ENCODE measurements around the gene KLRC3. TPM values are rescaled to one million over a fixed set of nuclear protein-coding genes. Genes with fewer than 3 reads are reported as not detected.

The KLRC3 gene
- total RNA-seq, 6 experiments from 2014 or later = not detected

DNA sequence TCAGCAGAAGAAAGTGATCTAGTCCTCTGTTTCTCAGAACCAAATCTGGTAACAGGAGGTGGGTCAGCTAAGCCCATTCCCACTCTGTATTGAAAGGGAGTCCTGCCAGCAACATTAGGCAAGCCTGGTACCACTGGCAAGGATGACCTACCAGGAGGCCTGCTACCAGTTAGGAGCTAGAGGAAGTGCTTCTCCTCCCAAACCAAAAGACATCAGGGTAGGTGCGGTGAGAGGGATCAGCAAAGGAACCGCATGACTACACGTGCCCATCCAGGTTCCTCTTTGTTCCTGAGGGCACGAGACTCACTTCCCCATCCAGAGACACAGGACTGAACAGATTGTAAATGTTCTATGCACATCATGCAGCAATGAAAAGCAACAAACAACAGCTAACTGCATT is 13.7 kb downstream of the KLRC3 start:
- Histone ChIP-seq H3K27ac (no peak overlapping the region), H3K4me1 (no peaks in the 10 kb centered on the region), H3K4me3 (no peak overlapping the region), H3K9me3 (no peaks in the 10 kb centered on the region), H3K36me3 (no peaks in the 10 kb centered on the region), H3K27me3 (no peaks in the 10 kb centered on the region)
- TF ChIP-seq, protein P1, sequence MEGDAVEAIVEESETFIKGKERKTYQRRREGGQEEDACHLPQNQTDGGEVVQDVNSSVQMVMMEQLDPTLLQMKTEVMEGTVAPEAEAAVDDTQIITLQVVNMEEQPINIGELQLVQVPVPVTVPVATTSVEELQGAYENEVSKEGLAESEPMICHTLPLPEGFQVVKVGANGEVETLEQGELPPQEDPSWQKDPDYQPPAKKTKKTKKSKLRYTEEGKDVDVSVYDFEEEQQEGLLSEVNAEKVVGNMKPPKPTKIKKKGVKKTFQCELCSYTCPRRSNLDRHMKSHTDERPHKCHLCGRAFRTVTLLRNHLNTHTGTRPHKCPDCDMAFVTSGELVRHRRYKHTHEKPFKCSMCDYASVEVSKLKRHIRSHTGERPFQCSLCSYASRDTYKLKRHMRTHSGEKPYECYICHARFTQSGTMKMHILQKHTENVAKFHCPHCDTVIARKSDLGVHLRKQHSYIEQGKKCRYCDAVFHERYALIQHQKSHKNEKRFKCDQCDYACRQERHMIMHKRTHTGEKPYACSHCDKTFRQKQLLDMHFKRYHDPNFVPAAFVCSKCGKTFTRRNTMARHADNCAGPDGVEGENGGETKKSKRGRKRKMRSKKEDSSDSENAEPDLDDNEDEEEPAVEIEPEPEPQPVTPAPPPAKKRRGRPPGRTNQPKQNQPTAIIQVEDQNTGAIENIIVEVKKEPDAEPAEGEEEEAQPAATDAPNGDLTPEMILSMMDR (IDR thresholded peaks at IDR 0.05) = no peak
- no peak for TF ChIP-seq POLR2A (IDR thresholded peaks at IDR 0.05)
- intact Hi-C loops (cut with DNase I) = no loop called here
- ATAC-seq = no peak
- WGBS (ENCODE audit: insufficient coverage, low coverage, low lambda C conversion rate, missing lambda C conversion rate) = 54% methylated on average over 4 of the region's 4 CpGs
- no peak for DNase-seq

DNA sequence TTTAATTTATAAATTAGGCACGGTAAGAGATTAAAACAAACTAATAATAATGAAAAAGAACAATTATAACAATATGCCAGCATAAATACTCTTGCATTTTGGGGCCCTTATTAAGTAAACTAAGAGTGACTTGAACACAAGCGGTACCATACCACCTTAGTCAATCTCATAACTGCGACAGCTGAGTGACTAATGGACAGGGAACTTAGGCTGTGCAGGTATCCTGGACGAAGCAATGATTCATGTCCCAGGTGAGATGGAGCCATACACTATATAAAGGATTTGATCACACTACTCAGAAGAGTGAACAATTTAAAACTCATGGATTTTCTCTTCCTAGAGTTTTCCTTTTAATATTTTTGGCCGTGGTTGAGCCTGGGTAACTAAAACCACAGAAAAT is 15.1 kb downstream of the KLRC3 start:
- 82% methylated on average over 5 of the region's 5 CpGs for WGBS (ENCODE audit: insufficient coverage, low coverage, low lambda C conversion rate, missing lambda C conversion rate)
- ATAC-seq (no peak), DNase-seq (no peak)
- intact Hi-C loops (cut with DNase I) = no loop called here
- H3K4me1 ChIP-seq = no peaks in the 10 kb centered on the region
- no peak overlapping the region for H3K4me3 ChIP-seq
- H3K36me3 ChIP-seq = no peaks in the 10 kb centered on the region
- TF ChIP-seq POLR2A (IDR thresholded peaks at IDR 0.05) = no peak
- TF ChIP-seq, protein P1 (IDR thresholded peaks at IDR 0.05) = no peak
- no peaks in the 10 kb centered on the region for H3K9me3 ChIP-seq
- no peak overlapping the region for H3K27ac ChIP-seq
- no peaks in the 10 kb centered on the region for H3K27me3 ChIP-seq

DNA sequence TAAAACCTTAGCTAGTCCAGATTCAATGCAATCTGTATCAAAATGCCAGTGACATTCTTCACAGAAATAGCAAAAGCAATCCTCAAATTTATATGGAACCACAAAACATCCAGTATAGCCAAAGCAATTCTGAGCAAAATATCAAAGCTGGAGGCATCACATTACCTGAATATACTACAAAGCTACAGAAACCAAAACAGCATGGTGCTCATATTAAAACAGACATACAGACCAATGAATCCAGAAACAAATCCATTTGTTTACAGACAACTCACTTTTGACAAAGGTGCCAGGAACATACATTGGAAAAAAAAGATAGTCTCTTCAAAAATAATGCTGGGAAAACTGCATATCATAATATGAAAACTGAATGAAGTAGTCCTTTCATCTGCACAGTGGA is 15.6 kb downstream of the KLRC3 start:
- TF ChIP-seq POLR2A (IDR thresholded peaks at IDR 0.05) = no peak
- TF ChIP-seq, protein P1 (IDR thresholded peaks at IDR 0.05) = no peak
- Histone ChIP-seq H3K9me3 (no peaks in the 10 kb centered on the region), H3K27ac (no peak overlapping the region), H3K4me1 (no peaks in the 10 kb centered on the region), H3K27me3 (no peaks in the 10 kb centered on the region), H3K36me3 (no peaks in the 10 kb centered on the region), H3K4me3 (no peak overlapping the region)
- ATAC-seq = no peak
- intact Hi-C loops (cut with DNase I) = no loop called here
- DNase-seq = no peak

DNA sequence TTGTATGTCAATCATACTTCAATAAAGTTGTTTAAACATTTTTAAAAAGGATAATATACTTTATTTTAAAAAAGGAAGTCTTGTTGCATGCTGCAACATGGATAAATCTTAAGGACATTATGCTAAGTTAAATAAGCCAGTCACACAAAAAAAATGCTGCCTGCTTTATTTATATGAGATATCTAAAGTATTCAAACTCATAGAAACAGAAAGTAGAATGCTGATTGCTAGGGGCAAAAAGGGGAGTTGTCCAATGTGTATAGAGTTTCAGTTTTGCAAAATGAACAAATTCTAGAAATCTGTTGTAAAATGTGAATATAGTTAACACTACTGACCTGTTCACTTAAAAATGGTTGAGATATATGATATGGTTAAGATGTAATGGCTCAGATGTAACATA is 19.6 kb downstream of the KLRC3 start:
- no peaks in the 10 kb centered on the region for H3K27me3 ChIP-seq
- TF ChIP-seq, protein P1 (IDR thresholded peaks at IDR 0.05) = no peak
- TF ChIP-seq POLR2A (IDR thresholded peaks at IDR 0.05) = no peak
- no peak for ATAC-seq
- intact Hi-C loops (cut with DNase I) = no loop called here
- no peak for DNase-seq
- no peak overlapping the region for H3K27ac ChIP-seq
- no peak overlapping the region for H3K4me3 ChIP-seq
- no peaks in the 10 kb centered on the region for H3K36me3 ChIP-seq
- H3K9me3 ChIP-seq = no peaks in the 10 kb centered on the region
- H3K4me1 ChIP-seq = no peaks in the 10 kb centered on the region

DNA sequence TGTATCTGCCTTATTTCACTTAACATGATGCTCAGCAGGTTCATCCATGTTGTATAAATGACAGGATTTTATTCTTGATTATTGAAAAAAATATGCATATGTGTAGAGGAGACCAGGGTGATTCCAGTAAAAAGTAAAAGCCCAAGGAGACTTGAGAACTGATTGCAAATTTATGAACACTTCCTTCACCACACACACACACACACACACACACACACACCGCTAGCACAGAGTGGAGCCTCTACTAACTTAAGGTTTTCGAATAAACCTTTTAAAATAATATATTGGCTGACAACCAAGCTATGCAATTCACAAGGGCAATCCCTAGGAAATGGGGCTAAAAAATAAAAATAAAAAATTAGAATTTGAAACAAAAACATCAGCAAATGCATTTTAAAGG is 22.2 kb downstream of the KLRC3 start:
- H3K9me3 ChIP-seq = no peaks in the 10 kb centered on the region
- TF ChIP-seq POLR2A (IDR thresholded peaks at IDR 0.05) = no peak
- TF ChIP-seq, protein P1 (IDR thresholded peaks at IDR 0.05) = no peak
- intact Hi-C loops (cut with DNase I) = no loop called here
- ATAC-seq (no peak), DNase-seq (no peak)
- no peak overlapping the region for H3K4me3 ChIP-seq
- H3K27ac ChIP-seq = no peak overlapping the region
- H3K4me1 ChIP-seq = no peaks in the 10 kb centered on the region
- H3K27me3 ChIP-seq = no peaks in the 10 kb centered on the region
- no peaks in the 10 kb centered on the region for H3K36me3 ChIP-seq
- 83% methylated on average over 2 of the region's 2 CpGs for WGBS (ENCODE audit: insufficient coverage, low coverage, low lambda C conversion rate, missing lambda C conversion rate)

Measured in right lobe of liver (tissue), 6 donors.